ENCODE data around the gene CHAF1B.

- no peak for TF ChIP-seq CTCF (IDR thresholded peaks at IDR 0.05; ENCODE audit: low read depth, low read length, poor library complexity, severe bottlenecking)
- TF ChIP-seq EZH2phosphoT487 (IDR thresholded peaks at IDR 0.05; ENCODE audit: borderline replicate concordance, low read length), result no peak
These were observed 11.1 kb downstream of the CHAF1B start for GRCh38 chr21:36396325-36396724.

Measured in DOHH2 (cell line).